Gastrocnemius medialis (tissue), 4 donors: Measurements from ENCODE around the gene GRAP2.
"Not testable (repeated sequence)": the region's sequence is repeated elsewhere in the genome, so short reads cannot be mapped to it uniquely, and the experiment has no call there.

Experiments
- CTCF ChIP-seq, 5 experiments: fragments of 450-650 bp in 3 of 5; fragments of 200-600 bp in 2 of 5; sonication (generic) in 2 of 5; IDR thresholded peaks in 4 of 5; conservative IDR thresholded peaks in 1 of 5; 1 replicate in 4 of 5; 2 replicates in 1 of 5; pipeline ENCODE4 v1.5.1; 2016 to 2019; ENCODE audit warnings: antibody characterized with exemption in 5 of 5, mild to moderate bottlenecking in 3 of 5, moderate library complexity in 3 of 5
- POLR2A ChIP-seq, 2 donors: fragments of 450-650 bp; IDR thresholded peaks; one replicate each; pipeline ENCODE4 v1.6.1; 2017; ENCODE audit warnings: antibody characterized with exemption in 2 of 2, mild to moderate bottlenecking in 2 of 2, moderate library complexity in 2 of 2

GRCh38 chr22:39869797-39870196 is 31.1 kb upstream of the GRAP2 start:
- TF ChIP-seq CTCF (IDR thresholded peaks at IDR 0.05 in 4 of 5, conservative IDR thresholded peaks at IDR 0.05 in 1 of 5); POLR2A (IDR thresholded peaks at IDR 0.05): not testable (repeated sequence)
